ENCODE measurements around the gene EGFR.

- no peak for TF ChIP-seq CTCF (IDR thresholded peaks at IDR 0.05)
- no peak for TF ChIP-seq POLR2A (IDR thresholded peaks at IDR 0.05)
Measured at GRCh38 chr7:55212838-55213237, 194.0 kb downstream of the EGFR start.

Measured in right lobe of liver (tissue), 4 donors.